PC-3 (cell line): ENCODE measurements around the gene ASTN2. TPM values are rescaled to one million over a fixed set of nuclear protein-coding genes. Genes with fewer than 3 reads are reported as not detected.

Experiments used
- ATAC-seq: fragments of 200-7000 bp; cut with Tn5 transposase; 2 replicates; pipeline ENCODE4 v1.9.1; 2020; ENCODE audit warnings: mild to moderate bottlenecking, moderate library complexity
- BruUV-seq: library from RNA; stranded (reverse); fragments of 400-500 nt; replicated peaks from 2 replicates; lab custom pipeline; 2021; lab: Mats Ljungman, UMichigan
- CTCF ChIA-PET: fragments of 300-600 bp; sonication (Branson Sonifier 250); formaldehyde crosslinking; loops from one replicate; lab custom pipeline; 2022; ENCODE audit warnings: antibody characterized with exemption; lab: Charles Lee
- POLR2A ChIA-PET: fragments of 300-600 bp; sonication (Branson Sonifier 250); formaldehyde crosslinking; loops from one replicate; lab custom pipeline; 2022; ENCODE audit warnings: antibody characterized with exemption; ENCODE audit not compliant: unreplicated experiment; lab: Charles Lee
- DNase-seq: peaks from one replicate; pipeline ENCODE4 v3.0.0-alpha.2; 2015
- H2AFZ ChIP-seq: fragments of 300-600 bp; sonication (generic); 2 replicates; pipeline ENCODE4 v1.6.0; 2016; ENCODE audit warnings: antibody characterized with exemption, low read length
- H3F3A ChIP-seq: fragments of 300-600 bp; sonication (generic); one replicate; pipeline ENCODE4 v1.6.0; 2017; ENCODE audit warnings: antibody characterized with exemption, low read length, control low read depth, mild to moderate bottlenecking; ENCODE audit not compliant: unreplicated experiment
- H3K27ac ChIP-seq: fragments of 300-600 bp; sonication (generic); 2 replicates; pipeline ENCODE4 v1.5.1; 2016; ENCODE audit warnings: mild to moderate bottlenecking, low read length
- H3K27me3 ChIP-seq: fragments of 300-600 bp; sonication (generic); 2 replicates; pipeline ENCODE4 v1.6.1; 2016; ENCODE audit warnings: low read length, mixed read lengths
- H3K36me3 ChIP-seq: fragments of 300-600 bp; sonication (generic); 2 replicates; pipeline ENCODE4 v1.6.1; 2016; ENCODE audit warnings: low read depth, mixed run types, low read length, mixed read lengths
- H3K4me1 ChIP-seq: fragments of 300-600 bp; sonication (generic); 2 replicates; pipeline ENCODE4 v1.5.1; 2016; ENCODE audit warnings: low read length; ENCODE audit not compliant: insufficient read depth
- H3K4me2 ChIP-seq: fragments of 300-600 bp; sonication (generic); 2 replicates; pipeline ENCODE4 v1.6.0; 2016; ENCODE audit warnings: low read length
- H3K4me3 ChIP-seq: fragments of 300-600 bp; sonication (generic); 2 replicates; pipeline ENCODE4 v1.5.1; 2016; ENCODE audit warnings: mild to moderate bottlenecking, low read length, mixed read lengths
- H3K79me2 ChIP-seq: fragments of 300-600 bp; sonication (generic); 2 replicates; pipeline ENCODE4 v1.6.1; 2017; ENCODE audit warnings: low read length, mixed read lengths
- H3K9ac ChIP-seq: fragments of 300-600 bp; sonication (generic); 2 replicates; pipeline ENCODE4 v1.6.0; 2016; ENCODE audit warnings: mild to moderate bottlenecking, low read length
- H3K9me2 ChIP-seq: fragments of 300-600 bp; sonication (generic); replicated peaks from 2 replicates; pipeline ENCODE4 v1.6.1; 2016; ENCODE audit warnings: mixed run types, low read length, mixed read lengths
- H3K9me3 ChIP-seq: fragments of 300-600 bp; sonication (generic); 2 replicates; pipeline ENCODE4 v1.6.1; 2016; ENCODE audit warnings: low read length, mixed read lengths
- H4K20me1 ChIP-seq: fragments of 300-600 bp; sonication (generic); 2 replicates; pipeline ENCODE4 v1.6.1; 2016; ENCODE audit warnings: low read length, mixed read lengths
- CTCF ChIP-seq: fragments of 300-600 bp; sonication (generic); conservative IDR thresholded peaks from 2 replicates; pipeline ENCODE4 v1.5.1; 2017; ENCODE audit warnings: antibody characterized with exemption, low read depth, mild to moderate bottlenecking, low read length
- EZH2 ChIP-seq: fragments of 300-600 bp; sonication (generic); IDR thresholded peaks from one replicate; pipeline ENCODE4 v1.6.1; 2017; ENCODE audit warnings: antibody characterized with exemption, mild to moderate bottlenecking, low read length; ENCODE audit not compliant: unreplicated experiment
- EZH2phosphoT487 ChIP-seq: fragments of 300-600 bp; sonication (generic); IDR thresholded peaks from 2 replicates; pipeline ENCODE4 v1.6.1; 2018; ENCODE audit warnings: mild to moderate bottlenecking, antibody characterized with exemption, low read length, borderline replicate concordance
- intact Hi-C: fragments of 100-400 bp; cut with micrococcal nuclease; formaldehyde crosslinking; loops from 2 replicates; pipeline ENCODE4 v1.9.0; 2023
- total RNA-seq: library from RNA; depleted of rRNA; stranded (reverse); fragments of >200 nt; gene quantifications from 2 replicates; pipeline ENCODE4 v1.2.3, GENCODE V29; 2014

Gene ASTN2
- total RNA-seq, 1 experiment from 2014 or later, result 3.5 TPM

GRCh38 chr9:116497095-116497890, 917.6 kb downstream of the ASTN2 start:
- no peak for TF ChIP-seq CTCF
- no peak for TF ChIP-seq EZH2phosphoT487
- TF ChIP-seq EZH2, result no peak
- Histone ChIP-seq H3K9me3 (no peaks in the 10 kb centered on the region), H3K4me1 (peaks cover 6% of the 10 kb centered on the region; the same call in 1 of the 2 replicates), H4K20me1 (no peaks in the 10 kb centered on the region), H3K27me3 (no peaks in the 10 kb centered on the region), H3K4me3 (no peak overlapping the region), H3K79me2 (no peaks in the 10 kb centered on the region), H2AFZ (no peak overlapping the region), H3F3A (no peaks in the 10 kb centered on the region), H3K27ac (no peak overlapping the region), H3K9ac (no peak overlapping the region), H3K9me2 (no peaks in the 10 kb centered on the region), H3K4me2 (no peak overlapping the region), H3K36me3 (no peaks in the 10 kb centered on the region)
- ATAC-seq (no peak), DNase-seq (no peak)
- BruUV-seq, result no TSS peak
- ChIA-PET POLR2A (no interaction called here), CTCF (no interaction called here)
- intact Hi-C loops, result loop anchor here (10.0 kb wide), 2 partner anchors 502 to 612 kb away; no protein-coding TSS in a partner anchor

- no TSS peak for BruUV-seq
- H3K4me2 ChIP-seq, result no peak overlapping the region
- H3K27ac ChIP-seq, result no peak overlapping the region
- H3K9me3 ChIP-seq, result no peaks in the 10 kb centered on the region
- no peak overlapping the region for H2AFZ ChIP-seq
- H3K27me3 ChIP-seq, result no peaks in the 10 kb centered on the region
- no peak for DNase-seq
- no peaks in the 10 kb centered on the region for H3K79me2 ChIP-seq
- no peaks in the 10 kb centered on the region for H4K20me1 ChIP-seq
- H3K4me1 ChIP-seq, result no peaks in the 10 kb centered on the region
- H3K9me2 ChIP-seq, result no peaks in the 10 kb centered on the region
- H3K4me3 ChIP-seq, result no peak overlapping the region
- ChIA-PET POLR2A (no interaction called here), CTCF (no interaction called here)
- H3K9ac ChIP-seq, result no peak overlapping the region
- no peaks in the 10 kb centered on the region for H3F3A ChIP-seq
- no peaks in the 10 kb centered on the region for H3K36me3 ChIP-seq
- ATAC-seq, result no peak
- intact Hi-C loops, result loop anchor here (10.0 kb wide), 2 partner anchors 501 to 611 kb away; no protein-coding TSS in a partner anchor
- no peak for TF ChIP-seq EZH2phosphoT487
- no peak for TF ChIP-seq EZH2
- no peak for TF ChIP-seq CTCF
Measured at GRCh38 chr9:116496167-116496566, 918.7 kb downstream of the ASTN2 start.

GRCh38 chr9:116495725-116496124, 919.1 kb downstream of the ASTN2 start:
- intact Hi-C loops, result loop anchor here (2.0 to 10.0 kb wide), 3 partner anchors 501 to 905 kb away; no protein-coding TSS in a partner anchor
- ChIA-PET CTCF (no interaction called here), POLR2A (no interaction called here)
- Histone ChIP-seq H3K9me3 (no peaks in the 10 kb centered on the region), H3K36me3 (no peaks in the 10 kb centered on the region), H3K4me2 (no peak overlapping the region), H3F3A (no peaks in the 10 kb centered on the region), H3K79me2 (no peaks in the 10 kb centered on the region), H4K20me1 (no peaks in the 10 kb centered on the region), H3K9me2 (no peaks in the 10 kb centered on the region), H3K27ac (no peak overlapping the region), H3K9ac (no peak overlapping the region), H2AFZ (no peak overlapping the region), H3K4me1 (no peaks in the 10 kb centered on the region), H3K4me3 (no peak overlapping the region), H3K27me3 (no peaks in the 10 kb centered on the region)
- no peak for DNase-seq
- no peak for TF ChIP-seq EZH2phosphoT487
- TF ChIP-seq EZH2, result no peak
- no peak for TF ChIP-seq CTCF
- BruUV-seq, result no TSS peak
- no peak for ATAC-seq
